GM21619 (cell line): ENCODE results near the gene KCNC4.

ENCODE experiments used
- ATAC-seq: cut with Tn5 transposase; IDR thresholded peaks from one replicate; pipeline ENCODE4 v1.9.1; 2021; ENCODE audit not compliant: unreplicated experiment

The KCNC4 gene

GRCh38 chr1:110211496-110212168 is 1.5 kb downstream of the KCNC4 start:
- ATAC-seq: no peak

DNA sequence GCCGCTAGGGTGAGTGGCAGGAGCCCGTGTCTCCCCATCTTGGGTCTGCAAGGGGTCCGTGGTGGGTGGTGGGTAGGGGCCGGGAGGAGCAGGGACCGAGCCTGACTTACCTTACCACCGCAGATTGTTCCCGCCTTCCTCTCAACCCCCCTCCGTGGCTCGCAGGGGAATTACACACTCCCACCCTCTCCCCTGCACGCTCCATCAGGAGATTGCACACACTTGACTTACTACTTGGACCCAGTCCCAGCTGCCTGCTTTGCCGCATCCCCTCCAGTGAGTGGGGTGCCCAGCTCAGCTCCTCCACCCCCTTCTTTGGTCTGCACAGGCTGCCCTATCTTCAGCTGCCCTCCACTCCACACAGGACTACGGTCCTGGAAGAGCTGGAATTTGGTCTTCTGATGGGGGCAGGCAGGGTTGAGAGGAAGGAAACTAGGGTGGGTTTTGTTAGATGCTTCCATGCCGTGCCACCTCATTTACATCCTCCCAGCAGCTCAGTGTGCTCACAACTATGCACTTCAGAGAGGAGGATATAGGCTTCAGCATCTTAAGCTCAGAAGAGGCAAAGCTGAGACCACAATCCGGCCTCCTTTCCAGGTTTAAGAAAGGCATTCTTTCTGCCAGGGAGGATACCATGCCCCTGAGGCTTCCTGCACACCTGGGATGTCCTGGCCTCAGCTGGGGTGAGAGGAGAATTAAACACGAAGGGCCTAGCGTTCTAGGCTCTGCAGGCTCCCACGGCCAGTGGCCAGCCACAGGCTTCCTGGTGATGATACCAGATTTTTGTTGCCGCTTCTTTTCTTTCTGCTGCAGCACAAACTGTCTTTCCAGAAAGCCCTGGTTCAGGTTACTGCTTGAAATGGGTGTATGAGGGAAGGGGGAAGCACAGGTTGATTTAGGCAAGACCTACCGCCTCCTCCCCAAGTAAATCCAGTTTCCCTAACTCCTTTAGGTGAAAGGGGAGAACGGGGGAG is 2.3 kb downstream of the KCNC4 start:
- no peak for ATAC-seq

DNA sequence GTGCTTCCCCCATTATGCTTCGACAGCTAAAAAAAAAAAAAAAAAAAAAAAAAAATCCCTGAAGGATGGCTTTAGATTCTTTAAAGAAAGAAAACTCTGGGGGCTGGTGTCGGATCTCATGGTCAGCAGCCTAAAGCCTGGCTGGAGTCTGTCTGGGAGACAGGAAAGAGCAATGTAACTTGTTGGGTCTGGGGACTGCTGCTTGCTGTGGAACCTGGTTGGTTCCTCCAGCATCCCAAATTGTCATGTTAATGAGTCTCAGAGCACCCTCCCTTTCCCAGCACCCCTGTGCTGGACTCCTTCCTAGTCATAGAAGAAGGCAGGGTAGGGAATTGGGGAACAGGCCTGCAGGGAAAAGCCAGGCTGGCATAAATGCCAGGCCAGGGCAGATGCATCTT is 3.0 kb downstream of the KCNC4 start:
- ATAC-seq: no peak

- no peak for ATAC-seq
Measured at GRCh38 chr1:110214454-110215404, 4.6 kb downstream of the KCNC4 start.

DNA sequence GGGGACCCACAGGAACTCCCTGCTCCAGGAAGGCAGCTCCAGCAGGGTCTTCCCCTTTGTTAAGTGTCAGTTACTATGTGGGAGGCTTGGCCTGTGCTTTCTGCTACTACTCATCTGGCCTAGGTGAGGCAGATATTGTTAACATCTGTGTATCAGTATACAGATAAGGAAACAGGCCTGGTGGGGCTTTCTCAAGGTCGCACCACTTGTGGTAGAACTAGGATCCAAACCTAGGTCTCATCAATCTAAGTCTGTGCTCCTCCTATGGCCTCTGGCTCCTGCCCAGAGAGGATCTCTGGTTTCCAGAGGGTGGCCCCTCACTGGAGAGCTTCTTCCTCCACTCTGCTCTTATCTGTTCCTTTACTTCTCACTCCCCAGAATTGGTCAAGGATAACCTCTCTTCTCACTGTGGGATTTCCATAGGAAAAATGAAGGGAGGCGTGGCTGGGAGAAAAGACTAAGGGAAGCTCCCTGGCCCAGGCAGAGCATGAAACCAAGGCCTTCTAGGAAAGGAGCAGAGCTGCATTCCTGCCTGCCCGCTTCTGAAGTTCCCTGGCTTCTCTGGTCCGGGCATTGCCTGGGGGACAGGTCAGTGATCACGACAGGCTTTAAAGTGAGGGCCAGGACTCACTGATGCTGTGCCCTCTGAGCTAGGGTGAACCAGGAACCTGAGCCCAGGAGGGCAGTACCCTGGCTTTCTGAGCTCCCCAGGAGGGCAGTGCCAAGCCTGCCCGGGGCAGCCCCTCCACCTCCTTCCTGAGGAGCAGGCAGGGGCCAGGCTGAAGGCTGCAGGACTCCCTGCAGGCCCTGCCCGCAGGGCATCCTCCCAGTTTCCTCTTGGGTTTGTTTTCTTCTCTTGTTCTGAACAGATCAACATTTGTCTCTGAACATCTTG is 5.8 kb downstream of the KCNC4 start:
- ATAC-seq: no peak

DNA sequence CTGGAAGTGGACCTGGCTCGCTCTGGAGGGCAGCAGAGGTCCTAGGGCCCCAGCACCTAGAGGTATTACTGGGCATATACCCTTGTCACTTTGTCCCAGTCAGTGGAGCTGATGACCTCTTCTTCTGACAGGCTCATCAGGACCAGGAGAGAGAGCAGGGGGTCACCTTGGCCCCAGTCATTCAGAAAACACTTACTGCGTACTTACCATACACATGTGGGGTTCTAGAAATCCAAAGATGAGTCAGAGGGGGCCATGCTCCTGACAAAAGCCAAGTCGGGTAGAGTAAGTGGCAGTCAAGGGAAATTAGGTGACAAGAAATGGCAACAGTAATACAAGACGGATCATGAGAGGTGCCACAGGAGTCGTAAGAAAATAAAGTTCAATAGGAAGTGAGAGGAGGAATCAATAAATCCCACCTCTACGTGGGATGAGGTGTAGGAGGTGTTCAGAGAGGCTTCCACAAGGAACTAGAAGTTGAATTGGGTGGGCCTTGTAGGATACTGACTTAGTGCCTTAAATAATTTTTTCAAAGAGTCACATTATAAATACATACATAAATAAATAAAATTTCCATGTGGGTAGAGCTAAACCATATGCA is 6.8 kb downstream of the KCNC4 start:
- no peak for ATAC-seq

GRCh38 chr1:110218137-110218536 is 8.0 kb downstream of the KCNC4 start:
- no peak for ATAC-seq

DNA sequence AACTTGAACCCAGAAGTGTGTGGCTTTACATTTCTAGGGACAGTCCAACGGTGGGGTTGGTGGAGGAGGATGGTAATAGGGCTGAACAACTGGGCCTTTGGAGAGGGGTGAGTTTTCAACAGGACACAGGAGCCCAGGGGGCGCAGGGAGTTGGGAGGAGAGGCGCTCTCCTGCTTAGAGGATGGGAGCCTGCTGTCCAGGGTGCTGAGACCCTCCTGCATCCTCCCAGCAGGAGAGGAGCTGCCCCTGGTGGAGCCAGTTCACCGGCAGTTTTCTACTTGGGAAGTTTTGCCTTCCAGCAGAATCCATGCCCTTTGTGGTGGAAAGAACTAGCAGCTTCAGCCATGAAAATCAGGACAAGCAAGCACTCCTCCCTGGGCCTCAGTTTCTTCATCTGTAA is 8.6 kb downstream of the KCNC4 start:
- no peak for ATAC-seq

DNA sequence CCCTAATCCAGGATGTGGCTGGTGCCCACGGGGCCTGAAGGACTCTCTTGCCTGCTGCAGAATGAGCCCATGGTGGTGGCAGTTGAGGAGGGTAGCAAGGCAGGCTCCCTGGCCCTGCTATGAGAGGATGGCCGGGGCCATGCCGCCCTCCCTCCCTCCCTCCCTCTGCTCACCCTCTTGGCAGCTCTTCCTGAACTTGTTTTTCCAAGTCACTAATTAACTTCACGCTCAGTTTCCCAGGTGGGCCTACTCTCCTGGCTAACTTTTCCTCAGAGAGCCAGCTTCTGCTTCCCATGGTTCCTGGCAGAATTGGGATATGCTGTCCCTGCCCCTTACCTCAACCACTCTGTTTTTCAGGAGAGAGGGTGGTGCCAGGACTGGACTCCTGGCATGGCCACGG is 10.2 kb downstream of the KCNC4 start:
- ATAC-seq: no peak

- no peak for ATAC-seq
Measured at GRCh38 chr1:110221119-110221518, 11.0 kb downstream of the KCNC4 start.

DNA sequence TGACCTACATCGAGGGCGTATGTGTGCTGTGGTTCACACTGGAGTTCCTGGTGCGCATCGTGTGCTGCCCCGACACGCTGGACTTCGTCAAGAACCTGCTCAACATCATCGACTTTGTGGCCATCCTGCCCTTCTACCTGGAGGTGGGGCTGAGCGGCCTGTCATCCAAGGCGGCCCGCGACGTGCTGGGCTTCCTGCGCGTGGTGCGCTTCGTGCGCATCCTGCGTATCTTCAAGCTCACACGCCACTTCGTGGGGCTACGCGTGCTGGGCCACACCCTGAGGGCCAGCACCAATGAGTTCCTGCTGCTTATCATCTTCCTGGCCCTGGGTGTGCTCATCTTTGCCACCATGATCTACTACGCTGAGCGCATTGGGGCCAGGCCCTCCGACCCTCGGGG is 13.0 kb downstream of the KCNC4 start:
- ATAC-seq: no peak

- no peak for ATAC-seq
Measured at GRCh38 chr1:110223581-110223980, 13.5 kb downstream of the KCNC4 start.

- ATAC-seq: no peak
Measured at GRCh38 chr1:110224240-110224995, 14.3 kb downstream of the KCNC4 start.

DNA sequence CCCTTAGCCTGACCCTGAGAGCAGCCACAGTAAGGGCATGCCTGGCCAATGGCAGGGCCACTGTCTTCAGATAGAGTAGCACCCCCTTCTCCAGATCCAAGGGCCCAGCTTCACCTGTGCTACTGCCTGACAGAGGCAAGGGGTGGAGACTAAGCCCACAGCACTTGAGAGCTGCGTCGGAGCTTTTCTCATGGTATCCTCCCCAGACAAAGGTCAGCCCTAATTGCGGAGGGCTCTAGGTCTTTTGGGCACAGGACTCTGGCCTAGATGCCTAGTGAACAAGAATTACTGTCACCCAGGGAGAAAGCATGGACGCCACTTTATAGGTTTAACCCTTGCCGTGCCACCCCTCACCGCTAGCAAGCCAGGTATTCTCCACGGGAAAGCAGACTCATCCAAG is 15.1 kb downstream of the KCNC4 start:
- no peak for ATAC-seq

DNA sequence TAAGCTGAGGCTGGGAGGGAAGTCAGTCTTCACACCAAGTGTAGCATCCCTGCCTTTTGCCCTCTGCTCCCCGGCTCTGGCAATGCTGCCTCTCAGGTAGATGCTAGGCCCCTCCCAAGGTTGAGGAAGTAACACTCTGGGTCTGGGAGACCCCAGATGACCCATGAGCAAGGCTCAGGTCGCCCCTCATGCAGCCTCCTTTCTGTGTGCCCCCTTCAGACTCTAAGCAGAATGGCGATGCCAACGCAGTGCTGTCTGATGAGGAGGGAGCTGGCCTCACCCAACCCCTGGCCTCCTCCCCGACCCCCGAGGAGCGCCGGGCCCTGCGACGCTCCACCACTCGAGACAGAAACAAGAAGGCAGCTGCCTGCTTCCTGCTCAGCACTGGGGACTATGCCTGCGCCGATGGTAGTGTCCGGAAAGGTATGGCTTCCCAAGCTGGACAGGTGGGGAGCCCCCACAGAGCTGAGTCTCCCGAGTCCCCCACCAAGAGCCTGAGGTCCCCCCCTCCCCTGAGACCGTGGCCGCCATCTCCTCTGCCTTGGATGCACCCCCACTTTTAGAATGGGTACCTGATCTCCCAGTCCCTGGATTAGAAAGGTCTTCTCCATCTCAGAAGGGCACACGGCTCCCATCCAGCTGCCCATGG is 15.8 kb downstream of the KCNC4 start:
- no peak for ATAC-seq

DNA sequence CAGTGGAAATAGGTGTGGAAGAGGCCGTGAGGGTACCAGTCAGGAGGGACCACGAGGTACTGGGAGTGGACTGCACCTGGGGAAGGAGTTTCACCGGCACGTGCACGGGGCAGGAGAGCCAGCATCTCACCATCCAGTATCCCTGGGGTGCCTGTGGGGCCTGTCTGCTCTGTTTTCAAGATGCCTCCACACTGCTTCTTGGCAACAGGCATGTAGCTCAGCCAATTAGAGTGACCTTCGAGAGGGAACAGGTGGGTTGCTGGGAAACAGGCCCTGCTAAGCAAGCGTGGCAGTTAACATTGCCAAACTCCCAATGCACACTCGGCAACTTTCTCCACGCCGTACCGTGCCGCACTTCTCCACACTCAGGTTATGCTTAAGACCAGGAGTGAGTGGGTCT is 17.7 kb downstream of the KCNC4 start:
- no peak for ATAC-seq

DNA sequence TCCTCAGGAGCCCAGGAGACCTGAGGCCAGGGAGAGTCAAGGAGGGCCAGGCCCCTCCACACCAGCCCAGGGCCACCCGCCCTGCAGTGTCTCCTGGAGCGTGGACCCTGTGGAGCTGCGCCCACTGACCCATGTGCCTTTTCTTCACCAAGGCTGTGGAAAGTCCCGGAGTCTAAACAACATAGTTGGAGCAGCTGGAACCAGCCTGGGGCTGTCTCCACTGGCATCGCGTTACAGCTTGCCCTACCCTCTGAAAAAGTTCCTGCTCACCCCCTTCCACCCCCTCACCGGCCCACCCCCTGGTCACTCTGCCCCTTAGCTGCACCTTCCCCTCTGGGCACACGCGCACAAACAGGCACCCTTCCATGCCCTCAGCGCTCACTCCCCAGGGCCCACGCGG is 18.3 kb downstream of the KCNC4 start:
- no peak for ATAC-seq

- no peak for ATAC-seq
Measured at GRCh38 chr1:110228869-110229268, 18.8 kb downstream of the KCNC4 start.
